Frontal cortex (tissue), 4 donors: ENCODE measurements around the gene SLC7A6. TPM values are rescaled to one million over a fixed set of nuclear protein-coding genes. Genes with fewer than 3 reads are reported as not detected.
A peak's percentile ranks its signal among the peaks of the same experiment; 100 is the strongest.

Experiments
- DNase-seq, 2 donors: peaks; one replicate each; pipeline ENCODE4 v3.0.0; 2012; ENCODE audit warnings: low spot score in 2 of 2
- FAIRE-seq: peaks from 2 replicates; lab custom pipeline; 2012; peaks lifted over from hg19 to GRCh38; lab: Jason Lieb, UNC
- total RNA-seq: library from RNA; depleted of rRNA; stranded (reverse); fragments of >200 nt; gene quantifications from one replicate; pipeline ENCODE4 v1.2.3, GENCODE V29; 2014
- donor health status: control.
- donor health status: control.
- donor health status: control.

Gene SLC7A6
- total RNA-seq, 1 donor from 2014 or later: 17.1 TPM

DNA sequence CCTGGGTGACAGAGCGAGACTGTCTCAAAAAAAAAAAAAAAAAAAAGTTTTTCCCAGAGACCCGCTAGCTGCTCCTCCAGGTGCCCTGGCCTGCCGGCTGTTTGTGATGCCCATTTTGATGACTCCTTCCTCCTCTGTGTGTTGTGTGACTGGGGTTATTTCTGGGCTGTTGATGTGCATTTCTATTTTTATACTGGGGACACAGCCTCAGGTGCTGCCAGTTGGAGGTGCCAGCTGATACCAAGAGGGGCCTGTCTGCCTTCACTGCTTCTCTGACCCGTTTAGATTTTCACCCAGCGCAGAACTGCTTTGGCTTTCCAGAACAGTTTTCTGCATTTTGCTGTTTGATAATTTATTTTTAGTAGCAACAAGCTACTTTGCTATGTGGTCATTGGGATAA is 12.5 kb upstream of the SLC7A6 start:
- DNase-seq (no peak), FAIRE-seq (no peak)

DNA sequence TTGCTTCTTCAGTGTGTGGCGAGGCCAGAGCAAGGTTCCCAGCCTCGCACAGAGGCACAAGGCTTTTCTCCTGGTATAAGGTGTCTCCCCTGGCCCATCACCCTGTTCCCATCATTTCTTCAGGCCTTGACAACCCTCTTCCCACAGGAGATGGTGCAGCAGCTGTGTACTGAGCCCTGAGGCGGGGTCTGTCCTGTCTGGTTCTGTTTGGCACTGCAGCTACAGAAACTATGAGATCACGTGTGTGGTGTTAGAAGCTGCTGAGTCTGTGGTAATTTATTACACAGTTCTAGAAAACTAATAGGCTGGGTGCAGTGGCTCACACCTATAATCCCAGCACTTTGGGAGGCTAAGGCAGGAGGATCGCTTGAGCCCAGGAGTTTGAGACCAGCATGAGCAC is 11.9 kb upstream of the SLC7A6 start:
- no peak for DNase-seq
- no peak for FAIRE-seq

DNA sequence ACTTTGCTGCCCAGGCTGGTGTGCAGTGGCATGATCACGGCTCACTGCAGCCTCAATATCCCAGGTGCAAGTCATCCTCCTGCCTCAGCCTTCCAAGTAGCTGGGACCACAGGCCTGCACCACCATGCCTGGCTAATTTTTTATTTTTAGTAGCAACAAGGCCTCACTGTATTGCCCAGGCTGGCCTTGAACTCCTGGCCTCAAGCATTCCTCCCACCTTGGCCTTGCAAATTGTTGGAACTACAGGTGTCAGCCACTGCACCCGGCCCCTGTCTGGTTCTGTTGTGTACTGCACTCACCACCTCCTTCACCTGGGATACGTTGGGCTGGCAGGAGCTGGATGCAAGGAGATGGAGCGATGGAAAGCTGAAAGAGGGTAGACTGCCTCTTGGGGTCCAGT is 10.6 kb upstream of the SLC7A6 start:
- no peak for DNase-seq
- FAIRE-seq: no peak

DNA sequence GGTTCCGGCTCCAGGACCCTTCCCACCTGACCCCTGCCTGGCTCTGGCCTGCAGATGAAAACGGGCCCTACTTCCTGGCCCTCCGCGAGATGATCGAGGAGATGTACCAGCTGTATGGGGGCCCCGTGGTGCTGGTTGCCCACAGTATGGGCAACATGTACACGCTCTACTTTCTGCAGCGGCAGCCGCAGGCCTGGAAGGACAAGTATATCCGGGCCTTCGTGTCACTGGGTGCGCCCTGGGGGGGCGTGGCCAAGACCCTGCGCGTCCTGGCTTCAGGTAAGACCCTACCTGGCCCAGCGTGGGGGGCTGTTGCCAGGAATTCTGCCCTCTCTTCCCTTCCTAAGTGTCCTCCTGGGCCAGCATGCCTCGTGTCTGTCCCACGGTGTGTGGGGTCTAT is 8.6 kb upstream of the SLC7A6 start:
- DNase-seq (no peak), FAIRE-seq (no peak)

DNA sequence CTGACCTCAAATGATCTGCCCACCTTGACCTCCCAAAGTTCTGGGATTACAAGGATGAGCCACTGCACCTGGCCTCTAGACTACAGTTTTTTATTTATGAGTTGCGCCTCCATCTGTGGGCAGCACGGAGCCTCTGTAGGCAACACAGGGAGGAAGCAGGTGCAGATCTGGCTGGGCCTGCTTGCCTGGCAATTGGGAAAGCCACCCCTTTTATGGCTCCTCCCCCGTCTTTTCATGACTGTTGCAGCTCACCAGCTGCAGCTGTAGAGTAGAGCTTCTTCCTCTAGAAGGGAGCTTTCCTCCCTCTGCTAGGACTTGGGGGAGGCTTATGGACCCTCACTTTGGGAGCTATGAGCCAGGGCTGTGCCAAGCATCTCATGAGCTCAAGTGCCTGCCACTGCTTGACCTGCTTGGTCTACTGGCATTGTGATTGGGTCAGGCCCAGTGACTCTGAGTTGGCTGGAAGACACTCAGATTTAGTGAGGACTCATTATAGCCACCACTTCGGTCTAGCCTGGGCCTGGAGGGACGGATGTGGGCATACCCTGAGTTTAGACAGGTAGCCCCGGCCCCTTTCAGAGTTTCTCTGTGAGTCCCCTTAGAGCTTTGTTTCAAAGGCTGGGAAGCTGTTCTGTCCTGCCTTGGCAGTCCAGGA is 6.9 kb upstream of the SLC7A6 start:
- FAIRE-seq: no peak
- DNase-seq: no peak

DNA sequence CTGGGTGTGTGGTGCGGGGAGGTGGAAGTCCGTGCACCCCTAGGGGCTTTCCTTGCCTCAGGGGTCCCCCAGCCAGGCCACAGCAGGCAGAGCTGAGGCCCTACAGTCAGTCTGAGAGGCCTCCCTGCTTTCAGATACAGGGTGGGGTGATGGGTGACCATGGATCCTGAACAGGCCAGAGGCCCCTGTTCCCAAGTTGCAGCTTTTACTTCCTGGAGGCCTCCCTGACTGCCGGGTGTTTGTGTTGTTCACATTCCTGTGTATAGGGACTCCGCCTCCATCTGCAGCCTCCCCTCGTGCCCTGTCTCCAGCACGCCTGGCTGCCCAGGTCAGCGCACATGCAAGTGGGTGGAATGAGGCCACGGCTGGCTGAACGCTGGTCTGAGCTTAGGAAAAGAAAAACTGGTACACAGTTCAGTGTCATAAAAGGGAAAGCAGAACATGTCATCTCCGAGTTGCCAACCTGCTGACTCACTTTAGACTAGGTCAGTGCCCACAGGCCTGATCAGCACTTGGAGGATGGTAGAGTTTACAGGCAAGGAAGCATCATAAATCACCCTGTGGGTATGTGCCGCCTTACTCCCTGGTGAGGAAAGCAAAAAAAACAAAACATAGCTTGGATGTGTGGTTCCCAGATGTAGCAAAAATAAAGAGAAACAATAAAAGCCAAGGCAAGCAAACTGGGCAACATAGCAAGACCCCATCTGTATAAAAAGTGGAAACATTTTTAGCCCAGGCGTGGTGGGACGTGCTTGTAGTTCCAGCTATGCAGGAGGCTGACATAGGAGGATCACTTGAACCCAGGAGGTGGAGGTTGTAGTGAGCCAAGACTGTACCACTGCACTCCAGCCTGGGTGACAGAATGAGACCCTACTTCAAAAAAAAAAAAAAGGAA is 6.2 kb upstream of the SLC7A6 start:
- FAIRE-seq: no peak
- DNase-seq: no peak

DNA sequence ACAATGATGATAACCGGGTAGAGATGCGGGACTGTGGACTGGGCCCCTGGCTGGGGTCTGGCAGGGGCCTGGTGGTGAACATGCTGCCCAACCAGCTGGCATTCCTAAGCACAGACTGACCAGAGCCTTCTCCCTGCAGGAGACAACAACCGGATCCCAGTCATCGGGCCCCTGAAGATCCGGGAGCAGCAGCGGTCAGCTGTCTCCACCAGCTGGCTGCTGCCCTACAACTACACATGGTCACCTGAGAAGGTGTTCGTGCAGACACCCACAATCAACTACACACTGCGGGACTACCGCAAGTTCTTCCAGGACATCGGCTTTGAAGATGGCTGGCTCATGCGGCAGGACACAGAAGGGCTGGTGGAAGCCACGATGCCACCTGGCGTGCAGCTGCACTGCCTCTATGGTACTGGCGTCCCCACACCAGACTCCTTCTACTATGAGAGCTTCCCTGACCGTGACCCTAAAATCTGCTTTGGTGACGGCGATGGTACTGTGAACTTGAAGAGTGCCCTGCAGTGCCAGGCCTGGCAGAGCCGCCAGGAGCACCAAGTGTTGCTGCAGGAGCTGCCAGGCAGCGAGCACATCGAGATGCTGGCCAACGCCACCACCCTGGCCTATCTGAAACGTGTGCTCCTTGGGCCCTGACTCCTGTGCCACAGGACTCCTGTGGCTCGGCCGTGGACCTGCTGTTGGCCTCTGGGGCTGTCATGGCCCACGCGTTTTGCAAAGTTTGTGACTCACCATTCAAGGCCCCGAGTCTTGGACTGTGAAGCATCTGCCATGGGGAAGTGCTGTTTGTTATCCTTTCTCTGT is 5.1 kb upstream of the SLC7A6 start:
- FAIRE-seq: no peak

DNA sequence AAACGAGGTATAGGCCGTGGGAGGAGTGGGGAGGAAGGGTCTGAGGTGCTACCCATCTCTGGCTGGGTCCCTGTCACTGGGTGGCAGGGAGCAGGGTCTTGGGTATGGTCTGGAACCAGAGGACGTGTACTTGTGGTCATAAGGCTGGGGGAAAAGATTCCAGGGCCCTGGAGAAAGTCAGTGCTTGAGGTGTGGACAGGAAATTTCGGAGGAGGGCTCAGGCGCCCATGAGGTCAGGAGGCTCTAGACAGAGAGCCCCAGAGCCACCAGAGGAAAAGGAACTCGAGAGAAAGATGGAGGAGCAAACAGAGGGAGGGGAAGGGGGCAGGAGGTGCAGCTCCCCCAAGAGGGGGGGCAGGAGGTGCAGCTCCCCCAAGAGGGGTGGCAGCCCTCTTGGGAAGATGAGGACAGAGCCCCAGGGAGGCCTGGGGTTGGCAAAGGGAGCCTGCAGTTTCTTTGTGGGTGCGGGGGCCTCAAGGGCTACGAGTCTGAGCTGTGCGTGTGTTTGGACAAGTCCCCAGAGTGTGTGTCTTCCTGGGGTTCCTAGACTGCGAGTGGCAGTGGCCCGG is 683 bp upstream of the SLC7A6 start:
- FAIRE-seq (no peak), DNase-seq (no peak)

More for the DNA sequence above, 5.1 kb upstream of the SLC7A6 start:
- no peak for DNase-seq

DNA sequence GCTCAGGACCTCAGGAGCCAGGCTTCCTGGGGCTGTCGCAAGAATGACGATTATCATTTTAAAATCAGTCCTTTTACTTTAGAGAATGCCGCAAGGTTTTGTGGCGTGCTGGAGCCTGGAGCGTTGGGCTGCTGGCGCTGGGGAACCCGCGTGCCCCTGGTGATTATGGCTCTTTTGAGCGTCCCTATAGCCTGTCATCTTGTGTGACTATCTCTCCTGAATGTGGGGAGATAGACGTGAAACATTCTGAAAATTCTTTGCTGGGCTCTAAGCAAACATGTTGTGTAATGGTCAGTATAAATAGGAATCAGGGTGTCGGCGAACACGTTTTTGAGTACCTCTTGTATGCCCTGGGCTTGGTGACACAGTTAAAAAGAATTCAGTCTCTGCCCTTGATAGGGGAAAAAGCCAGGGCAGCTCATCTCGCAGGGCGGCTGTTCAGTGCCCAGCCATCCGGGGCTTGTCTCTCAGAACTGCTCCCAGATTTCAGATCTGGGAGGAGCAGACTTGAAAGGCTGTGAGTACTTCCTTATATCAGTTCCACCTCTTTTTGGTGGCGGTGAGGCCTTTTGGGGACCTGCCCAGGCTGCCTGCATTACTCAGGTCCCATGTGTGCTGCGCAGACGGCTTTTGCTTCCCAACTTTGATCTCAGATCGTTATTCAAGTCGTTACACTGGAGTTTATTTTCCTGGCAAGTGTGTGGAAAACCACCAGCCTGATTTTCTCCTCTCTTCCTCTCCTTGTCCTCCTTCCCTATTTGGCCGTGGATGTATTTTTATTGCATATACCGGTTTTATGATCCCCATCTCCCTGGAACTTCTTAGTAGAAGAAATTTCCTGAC is 973 bp downstream of the SLC7A6 start:
- DNase-seq (peak in 1 of 2 donors; percentile 46), FAIRE-seq (no peak)

DNA sequence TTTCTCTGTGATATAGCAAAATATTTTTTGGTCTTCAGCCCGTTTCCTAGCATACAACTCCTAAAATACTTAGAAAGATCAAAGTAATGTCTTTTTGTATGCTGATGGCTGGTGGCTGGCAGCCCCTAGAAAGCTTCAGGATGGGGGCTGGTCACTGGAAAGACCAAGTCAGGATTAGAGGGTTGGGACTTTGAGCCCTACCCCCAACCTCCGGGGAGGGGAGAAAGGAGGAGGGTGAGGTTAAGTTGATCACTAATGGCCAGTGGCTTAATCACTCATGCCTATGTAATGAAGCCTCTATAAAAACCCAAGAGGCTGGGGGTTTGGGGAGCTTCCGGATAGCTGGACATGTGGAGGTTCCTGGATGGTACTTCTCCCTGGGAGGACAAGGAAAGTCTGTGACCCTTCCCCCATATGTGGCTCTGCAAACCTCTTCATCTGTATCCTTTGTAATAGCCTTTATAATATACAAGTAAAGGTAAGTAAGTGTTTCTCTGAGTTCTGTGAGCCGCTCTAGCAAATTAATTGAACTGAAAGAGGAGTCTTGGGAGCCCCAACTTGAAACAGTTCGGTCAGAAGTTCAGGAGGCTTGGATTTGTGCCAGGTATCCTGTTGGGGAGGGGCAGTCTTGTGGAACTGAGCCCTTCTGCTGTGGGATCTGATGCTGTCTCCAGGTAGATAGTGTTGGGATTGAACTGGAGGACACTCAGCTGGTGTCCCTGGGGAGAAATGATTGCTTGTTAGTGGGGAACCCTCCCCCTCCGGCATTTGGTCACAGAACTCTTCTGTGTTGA is 3.5 kb downstream of the SLC7A6 start:
- DNase-seq (no peak), FAIRE-seq (no peak)

DNA sequence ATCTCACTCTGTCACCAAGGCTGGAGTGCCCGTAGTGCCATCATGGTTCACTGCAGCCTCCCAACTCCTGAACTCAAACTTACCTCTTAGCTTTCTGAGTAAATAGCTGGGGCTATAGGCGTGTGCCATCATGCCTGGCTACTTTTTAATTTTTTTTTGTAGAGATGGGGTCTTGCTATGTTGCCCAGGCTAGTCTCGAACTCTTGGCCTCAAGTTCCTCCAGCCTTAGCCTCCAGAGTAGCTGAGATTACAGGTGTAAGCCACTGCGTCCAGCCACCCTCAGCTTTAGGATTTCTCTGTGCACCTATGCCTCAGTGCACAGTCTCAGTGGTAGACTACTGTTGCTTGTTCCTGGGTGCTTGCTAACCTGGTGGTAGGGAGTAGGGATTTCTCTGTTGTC is 5.5 kb downstream of the SLC7A6 start:
- no peak for FAIRE-seq
- DNase-seq: no peak

DNA sequence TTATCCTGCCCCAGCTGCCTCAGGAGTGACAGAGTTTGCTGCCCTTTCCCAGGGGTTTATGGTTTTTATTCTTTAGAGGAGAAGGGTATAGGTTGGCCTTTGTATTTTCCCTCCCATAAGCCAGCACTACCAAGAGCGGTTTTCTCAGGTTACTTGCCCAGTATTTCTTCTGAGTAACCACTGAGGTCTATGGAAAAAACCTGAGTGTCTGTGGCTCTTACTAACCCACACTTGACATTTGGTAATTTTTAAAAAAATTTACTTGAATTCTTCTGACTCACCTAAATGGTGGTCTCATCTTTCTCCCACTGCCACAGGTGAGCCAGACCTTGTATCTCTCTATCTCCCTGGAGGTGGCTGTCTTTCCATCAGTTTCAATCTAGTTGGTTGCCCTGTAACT is 6.0 kb downstream of the SLC7A6 start:
- FAIRE-seq: no peak
- DNase-seq: no peak

DNA sequence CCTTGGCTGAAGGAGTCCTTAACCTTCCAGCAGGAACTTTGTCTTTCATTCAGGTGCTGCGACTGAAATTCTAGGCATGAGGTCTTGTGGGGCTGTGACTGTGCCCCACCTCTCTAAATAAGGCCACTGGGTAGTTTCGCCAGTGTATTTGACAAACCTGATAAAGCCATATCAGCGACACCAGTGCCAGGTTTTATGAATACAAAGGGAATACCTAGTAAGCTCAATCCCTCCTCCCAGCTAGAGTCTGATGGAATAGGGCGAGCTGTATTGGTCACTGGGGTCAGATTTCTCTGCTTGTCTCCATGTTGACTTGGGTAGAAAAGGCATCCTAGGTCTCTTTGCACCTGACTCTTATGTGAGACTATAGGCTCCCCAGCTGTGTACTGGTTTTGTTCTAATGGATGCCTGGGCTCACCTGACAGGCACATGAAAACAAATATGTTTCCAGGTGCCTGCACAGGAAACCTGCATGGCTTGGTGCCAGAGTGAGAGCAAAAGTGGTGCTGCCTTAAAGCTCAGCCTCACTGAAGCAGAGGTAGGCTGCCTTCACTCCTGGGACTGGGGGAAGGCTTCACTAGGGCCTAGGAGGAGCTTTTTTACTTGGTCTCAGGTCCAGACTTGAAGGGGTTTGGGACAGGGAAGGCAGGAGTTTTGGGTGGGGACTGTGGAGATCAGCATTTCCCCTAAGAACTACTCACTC is 8.3 kb downstream of the SLC7A6 start:
- DNase-seq: no peak
- no peak for FAIRE-seq

DNA sequence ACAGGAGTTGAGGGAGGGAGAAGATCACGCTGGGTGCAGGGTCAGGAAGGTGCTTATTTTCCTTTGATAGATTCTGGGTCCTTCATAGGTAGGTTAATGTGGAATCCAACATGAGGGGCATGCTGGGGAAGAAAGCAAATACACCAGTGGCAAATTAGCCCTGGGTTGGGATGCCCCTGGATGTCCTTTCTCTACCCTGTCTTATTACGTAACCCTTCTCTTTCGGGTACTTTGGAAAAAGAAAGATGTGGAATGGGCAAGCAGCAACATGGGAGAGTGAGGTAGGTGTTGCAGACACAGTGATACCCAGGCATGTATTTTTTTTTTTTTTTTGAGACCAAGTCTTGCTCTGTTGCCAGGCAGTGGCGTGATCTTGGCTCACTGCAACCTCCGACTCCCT is 9.1 kb downstream of the SLC7A6 start:
- DNase-seq (no peak), FAIRE-seq (no peak)

DNA sequence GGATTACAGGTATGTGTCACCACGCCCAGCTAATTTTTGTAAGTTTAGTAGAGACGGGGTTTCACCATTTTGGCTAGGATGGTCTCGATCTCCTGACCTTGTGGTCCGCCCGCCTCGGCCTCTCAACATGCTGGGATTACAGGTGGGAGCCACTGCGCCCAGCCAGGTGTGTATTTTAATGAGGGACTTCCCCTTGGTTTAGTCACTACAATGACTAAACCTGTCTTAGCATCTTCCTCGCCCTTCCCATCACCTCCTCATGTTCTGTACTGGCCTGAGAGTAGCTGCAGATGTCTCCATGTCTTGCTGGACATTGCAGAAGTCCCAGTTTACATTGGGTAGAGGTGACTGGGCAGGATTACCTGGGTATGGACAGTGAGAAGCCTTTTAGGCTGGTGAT is 9.6 kb downstream of the SLC7A6 start:
- FAIRE-seq (no peak), DNase-seq (no peak)

DNA sequence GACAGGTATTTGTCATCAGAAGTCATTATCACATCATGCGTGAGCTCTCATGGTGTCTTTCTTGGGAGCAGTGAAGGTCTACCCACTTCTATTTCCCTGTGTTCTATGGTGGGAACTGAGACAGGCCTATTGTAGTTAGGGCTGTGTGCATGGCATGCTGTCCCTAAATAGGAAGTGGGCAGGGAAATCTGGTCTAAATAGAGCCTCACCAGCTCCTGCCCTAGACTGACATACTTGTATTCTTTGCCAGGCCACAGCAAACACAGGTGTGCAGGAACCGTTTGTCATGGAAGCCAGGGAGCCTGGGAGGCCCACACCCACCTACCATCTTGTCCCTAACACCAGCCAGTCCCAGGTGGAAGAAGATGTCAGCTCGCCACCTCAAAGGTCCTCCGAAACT is 10.1 kb downstream of the SLC7A6 start:
- no peak for FAIRE-seq
- no peak for DNase-seq

DNA sequence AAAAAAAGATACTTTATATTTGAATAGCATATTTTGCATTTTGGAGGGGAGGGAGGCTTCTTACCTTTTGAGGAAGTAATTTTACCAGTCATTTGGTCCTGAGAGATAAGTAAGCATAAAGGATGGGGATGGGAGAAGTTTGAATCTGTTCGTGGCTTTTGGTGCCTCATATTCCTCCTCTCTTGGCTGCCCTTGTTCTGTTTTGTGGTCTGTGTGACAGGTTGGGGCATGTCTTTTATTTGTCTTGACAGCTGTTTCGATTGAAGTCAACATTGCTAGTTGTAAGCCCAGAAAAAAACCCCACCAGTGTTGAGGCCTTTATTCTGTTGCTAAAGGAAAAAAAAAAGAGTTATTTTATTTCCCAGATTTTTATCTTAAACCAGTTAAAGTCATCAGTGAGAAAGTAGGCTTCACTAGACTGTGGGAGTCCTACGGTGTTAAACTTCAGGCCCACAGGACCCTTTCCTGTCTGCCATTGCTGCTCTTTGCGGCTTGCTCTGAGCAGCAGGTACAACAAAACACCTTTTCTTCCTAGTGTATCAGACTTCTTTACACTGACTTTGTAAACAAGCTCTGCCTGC is 11.4 kb downstream of the SLC7A6 start:
- DNase-seq (no peak), FAIRE-seq (no peak)

DNA sequence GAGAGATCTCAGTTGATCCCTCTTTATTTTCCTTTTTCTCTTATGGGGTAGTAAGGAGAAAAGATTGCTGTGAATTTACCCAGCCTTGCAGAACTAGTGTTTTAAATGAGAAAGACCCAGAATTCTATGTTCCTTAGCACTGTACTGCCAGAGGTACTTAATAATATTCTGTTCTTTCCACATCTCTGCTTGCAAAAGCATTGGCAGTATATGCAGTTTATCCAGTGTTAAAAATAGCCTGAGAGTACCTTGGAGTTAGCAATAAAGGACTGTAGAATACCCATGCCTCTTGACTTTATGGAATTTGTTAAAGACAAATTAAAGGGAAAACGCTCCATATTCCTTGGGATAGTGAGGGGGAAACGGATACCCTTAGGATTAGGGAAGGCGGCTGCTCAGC is 11.9 kb downstream of the SLC7A6 start:
- DNase-seq (no peak), FAIRE-seq (no peak)
